GM21423 (cell line): ENCODE measurements around the gene CTNNA3.
"Not testable (repeated sequence)": the region's sequence is repeated elsewhere in the genome, so short reads cannot be mapped to it uniquely, and the experiment has no call there.

Source experiments
- ATAC-seq: cut with Tn5 transposase; IDR thresholded peaks from one replicate; pipeline ENCODE4 v1.9.1; 2021; ENCODE audit warnings: mild to moderate bottlenecking, moderate library complexity; ENCODE audit not compliant: unreplicated experiment

CTNNA3 gene

DNA sequence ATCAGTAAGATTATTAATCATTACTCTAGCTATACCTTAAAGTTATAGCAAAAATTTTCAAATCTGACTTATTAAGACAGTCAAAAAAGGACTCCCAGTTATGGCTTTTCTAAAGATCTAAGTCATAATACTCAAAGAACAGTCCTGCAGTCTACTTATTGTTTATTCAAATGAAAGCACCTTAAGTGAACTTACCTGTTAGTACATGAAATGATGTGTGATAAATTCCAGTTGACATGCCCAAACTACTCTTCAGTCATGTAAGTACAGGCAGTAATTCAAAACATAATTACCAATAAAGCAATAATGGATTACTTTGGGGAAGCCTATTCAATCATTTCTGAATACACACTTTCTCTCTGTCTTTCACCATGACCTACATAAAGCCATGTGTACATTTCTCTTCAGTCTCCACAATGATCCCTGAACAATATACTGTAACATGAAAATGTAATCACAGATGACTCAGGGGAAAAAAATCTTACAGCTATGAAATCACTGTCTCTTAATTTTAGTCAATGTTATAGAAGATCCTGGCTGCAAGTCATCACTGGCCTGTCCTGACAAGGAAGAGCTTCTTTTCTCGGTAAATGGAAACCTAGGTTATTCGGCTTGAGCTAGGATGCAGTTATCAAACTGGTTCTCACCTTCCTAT lies 1190.9 kb downstream of the CTNNA3 start:
- ATAC-seq = no peak

- no peak for ATAC-seq
Observed at GRCh38 chr10:66501356-66501755, 1194.6 kb downstream of the CTNNA3 start.

DNA sequence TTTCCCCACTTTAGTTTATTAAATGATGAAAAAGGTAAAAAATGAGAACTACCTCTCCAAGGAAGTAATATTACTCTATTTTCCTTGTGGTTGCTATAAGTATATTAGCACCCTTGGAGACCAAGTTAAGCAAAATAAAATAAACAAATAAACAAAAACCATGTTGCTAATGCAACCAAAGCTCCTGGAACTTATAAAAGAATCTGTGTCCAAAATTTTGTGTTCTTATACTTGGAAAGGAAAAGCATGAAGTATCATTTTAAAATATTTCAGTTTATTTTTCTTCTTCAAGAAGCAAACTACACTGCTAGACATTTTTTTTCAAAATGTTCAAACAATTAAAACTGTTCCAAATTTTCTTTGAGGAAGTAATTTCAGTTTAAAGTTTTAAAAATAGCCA lies 1212.0 kb downstream of the CTNNA3 start:
- ATAC-seq = no peak

DNA sequence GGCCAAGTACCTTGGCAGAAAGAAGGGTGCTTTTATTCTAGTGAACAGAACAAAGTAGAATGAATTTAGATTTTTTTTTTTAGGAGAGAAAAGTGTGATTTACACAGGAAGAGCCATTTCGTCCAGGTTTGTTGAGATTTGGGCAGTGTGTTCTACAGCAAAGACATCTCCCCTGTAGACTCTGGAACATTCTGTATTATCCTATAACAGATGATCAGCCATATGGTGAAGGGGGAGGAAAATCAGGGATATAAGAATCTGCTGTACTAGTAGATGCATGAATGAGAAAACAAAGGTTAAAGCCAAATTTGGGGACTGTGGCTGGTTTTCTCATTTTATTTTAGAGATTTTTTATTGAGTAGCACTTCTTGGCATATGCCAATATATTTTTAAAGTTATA lies 1223.8 kb downstream of the CTNNA3 start:
- ATAC-seq = no peak

DNA sequence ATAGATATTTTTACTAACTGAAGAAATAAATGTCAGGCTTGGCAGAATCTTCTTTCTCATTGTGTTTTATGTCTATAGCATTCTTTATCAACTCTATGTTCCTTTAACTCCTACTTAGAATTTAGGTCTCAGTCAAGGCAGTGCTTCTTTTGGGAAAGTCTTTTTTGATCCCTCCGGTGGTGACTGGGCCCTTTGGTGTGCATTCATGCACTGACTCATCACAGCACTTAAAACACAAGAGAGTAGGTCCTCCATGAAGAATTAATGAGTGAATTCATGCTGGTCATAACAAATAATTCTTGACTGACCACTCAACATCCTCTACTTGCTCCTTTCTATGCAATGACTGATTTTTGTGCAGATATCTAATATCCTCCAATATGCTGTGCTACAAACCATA lies 1229.0 kb downstream of the CTNNA3 start:
- ATAC-seq = no peak

DNA sequence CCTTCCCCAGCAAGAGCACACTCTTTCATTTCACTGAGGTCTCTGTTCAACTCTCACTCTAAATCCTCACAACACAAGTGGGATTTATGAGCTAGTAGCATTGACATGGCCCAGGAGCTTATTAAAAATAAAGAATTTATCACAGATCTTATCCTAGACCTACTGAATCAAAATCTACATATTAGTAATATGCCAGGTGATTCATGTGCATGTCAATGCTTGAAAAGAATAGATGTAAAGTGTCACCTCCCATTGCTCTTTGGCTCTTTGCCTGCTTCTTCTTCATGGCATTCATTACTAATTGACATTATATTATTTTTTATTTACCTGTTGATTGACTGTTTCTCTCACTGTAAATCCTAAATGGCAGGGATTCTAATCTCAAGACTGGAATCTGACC lies 1229.4 kb downstream of the CTNNA3 start:
- no peak for ATAC-seq

GRCh38 chr10:66463611-66464010 lies 1232.4 kb downstream of the CTNNA3 start:
- ATAC-seq = no peak

- no peak for ATAC-seq
Observed at GRCh38 chr10:66457629-66458028, 1238.4 kb downstream of the CTNNA3 start.

GRCh38 chr10:66455304-66455703 lies 1240.7 kb downstream of the CTNNA3 start:
- no peak for ATAC-seq

DNA sequence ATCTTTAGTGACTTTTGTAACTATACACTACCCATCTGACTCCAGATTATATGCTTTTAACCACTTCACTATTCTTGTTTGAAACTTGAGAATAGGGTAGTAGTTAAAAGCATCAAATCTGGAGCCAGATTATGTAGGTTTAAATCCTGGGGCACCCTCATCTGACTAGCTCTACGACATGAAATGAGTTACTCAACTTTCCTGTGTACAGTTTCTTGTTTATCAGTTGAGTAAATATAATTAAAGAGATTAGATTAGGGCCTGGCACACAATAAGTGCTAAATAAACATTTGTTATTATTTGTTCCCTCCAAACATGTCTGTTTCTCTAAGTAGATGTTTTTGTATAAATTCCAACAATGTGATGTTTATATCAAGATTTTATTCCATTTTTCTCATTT lies 1255.4 kb downstream of the CTNNA3 start:
- ATAC-seq = no peak

DNA sequence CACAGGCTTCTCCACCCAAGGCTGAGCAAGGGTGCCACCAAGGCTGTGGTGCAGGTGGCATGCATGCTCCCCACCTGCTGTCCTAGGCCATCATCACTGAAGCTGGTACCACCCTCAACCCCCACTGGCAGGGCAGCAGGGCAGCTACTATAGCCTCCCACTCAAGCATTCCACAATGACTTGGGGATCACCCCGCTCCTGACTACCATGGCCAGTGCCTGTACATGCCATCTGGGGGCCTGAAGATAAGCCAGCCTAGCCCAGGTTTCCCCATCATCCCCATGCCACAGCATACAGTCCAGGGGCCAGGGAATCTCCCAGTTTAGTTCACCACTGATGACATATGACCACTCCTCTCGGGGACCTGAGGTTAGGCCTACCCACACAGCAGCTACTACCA lies 1281.1 kb downstream of the CTNNA3 start:
- ATAC-seq = no peak

DNA sequence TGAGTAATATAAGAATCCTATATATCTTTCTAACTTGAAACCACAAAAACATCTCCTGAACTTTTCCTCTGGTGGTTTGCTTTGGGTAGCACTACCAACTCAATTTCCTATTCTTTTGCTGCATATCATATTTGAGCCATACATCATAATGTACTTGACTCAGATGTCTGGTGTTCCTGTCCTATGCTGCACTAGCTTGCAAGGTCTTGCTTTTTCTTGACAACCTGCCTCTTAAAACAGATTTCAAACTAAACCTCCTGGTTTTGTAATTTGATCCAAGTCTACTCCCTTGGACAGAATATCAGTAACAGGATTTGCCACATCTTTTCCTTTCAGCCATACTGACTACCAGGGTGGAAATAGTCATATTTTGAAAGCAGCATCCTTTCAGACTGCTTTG lies 1290.4 kb downstream of the CTNNA3 start:
- no peak for ATAC-seq

DNA sequence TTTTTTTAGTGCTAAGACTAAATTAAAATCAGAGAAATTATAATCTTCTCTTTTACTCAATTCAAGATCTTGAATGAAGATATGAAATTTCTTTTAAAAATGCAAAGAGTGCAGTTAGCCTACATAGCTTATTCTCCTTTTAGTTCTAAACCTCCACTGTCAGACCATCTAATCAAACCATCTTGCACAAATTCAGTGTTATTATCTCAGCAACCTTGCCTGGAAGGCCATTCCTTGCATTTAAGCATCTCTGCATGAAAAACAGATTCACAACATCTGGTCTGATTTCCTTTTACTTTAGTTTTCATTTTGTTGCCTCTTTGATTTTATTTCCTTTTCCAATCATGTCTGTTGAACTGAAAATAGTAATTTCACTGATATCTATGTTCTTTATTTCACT lies 1297.3 kb downstream of the CTNNA3 start:
- ATAC-seq = no peak

DNA sequence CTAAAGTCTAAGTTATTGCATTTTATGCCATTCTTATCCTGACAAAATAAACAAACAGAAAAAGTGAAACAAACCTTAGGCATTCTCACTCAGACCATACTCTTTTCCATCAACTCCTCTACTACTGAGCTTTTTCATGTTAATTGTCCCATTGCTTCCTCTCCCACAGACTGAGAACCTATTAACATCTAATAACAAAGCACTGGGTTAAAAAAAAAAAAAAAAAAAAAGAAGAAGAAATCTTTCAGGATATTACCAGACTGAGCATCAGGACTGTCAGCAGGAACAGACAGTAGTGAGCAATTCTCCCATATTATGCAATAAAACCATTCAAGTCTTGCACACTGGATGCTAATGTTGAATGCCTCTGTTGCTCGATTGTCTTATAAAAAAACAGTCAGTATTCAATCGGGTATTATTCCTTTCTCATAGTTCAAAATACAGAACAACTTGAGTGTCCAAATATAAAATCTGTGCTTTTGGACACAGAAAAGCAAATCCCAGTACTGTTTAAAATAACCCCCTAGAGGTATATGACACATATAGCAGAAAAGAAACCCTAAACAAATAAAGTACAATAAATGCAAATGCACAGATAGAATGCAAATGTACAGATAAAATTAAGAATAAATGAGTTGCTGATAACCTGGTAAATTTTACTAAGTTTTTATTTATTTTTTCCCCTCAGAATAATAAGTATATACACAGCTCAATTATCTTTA lies 1301.5 kb downstream of the CTNNA3 start:
- ATAC-seq = no peak

DNA sequence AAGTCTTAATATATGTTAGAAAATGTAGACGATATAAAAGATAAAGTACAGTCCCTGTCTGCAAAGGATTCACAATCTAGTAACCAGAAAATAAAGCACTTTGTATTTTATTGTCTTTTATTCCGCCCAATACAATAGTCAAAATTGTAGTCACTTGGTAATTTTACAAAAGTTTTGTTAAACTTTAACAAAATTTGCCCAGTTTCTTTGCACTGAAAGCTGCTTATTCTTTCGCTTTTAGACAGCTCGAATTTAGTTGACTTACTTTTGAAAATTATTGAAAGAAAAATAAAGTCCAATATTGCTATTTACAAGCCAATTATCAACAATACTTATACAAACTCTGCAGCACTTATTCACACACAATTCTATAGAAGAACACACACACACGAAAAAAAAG lies 1305.1 kb downstream of the CTNNA3 start:
- no peak for ATAC-seq

DNA sequence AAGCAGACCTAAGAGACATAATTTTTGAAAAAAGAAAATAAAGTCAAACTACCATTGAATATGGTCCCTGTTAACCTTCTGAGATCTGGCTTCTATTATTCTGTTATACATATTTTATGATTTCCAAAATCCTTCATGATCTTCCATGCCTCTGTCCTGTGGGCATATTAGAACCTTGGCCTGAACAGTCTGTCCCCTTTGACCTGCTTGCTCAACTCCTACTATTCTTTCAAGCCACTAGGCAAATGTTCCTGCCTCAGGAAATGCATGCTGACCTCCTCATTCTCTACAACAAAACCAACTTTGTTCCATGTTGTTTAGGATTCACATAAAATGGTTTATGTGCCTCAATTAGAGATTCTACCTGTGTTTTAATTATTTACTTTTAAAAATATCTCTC lies 1315.0 kb downstream of the CTNNA3 start:
- ATAC-seq = no peak

DNA sequence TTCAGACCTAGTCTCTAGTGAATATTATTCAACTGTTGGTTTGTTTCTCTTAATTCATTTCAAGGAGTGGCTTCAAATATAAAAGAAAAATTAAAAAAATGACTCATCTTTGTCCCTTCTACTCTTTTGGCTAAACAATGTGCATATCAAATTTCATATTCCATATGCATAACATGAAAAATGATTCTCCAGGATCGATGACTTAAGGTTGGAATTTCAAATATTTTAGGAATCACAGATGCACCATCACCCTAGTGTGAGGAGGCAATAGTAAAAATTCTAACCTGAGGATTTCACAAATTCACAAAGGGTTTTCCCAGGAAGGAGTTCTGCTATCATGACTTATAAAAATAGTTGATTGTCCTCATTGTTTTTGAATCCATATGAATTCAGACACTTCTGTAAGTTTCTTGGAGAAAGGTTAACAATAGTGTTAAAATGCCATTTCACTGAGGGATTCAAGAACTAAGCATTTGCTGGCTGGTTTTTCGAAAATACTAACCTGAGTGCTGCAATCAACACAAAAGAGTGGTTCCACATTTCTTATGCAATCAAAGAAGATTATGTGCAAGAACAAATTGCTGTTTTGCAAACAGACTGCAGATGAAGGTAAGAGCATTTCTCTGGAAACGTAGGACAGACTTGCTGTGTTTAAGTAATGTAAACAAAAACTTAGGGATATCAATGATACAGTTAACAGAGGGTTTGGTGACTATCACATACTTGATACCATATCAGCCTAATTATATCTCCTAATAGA lies 1317.7 kb downstream of the CTNNA3 start:
- no peak for ATAC-seq

- ATAC-seq = no peak
Observed at GRCh38 chr10:66368146-66368545, 1327.8 kb downstream of the CTNNA3 start.

- ATAC-seq = no peak
Observed at GRCh38 chr10:66366163-66366562, 1329.8 kb downstream of the CTNNA3 start.

- no peak for ATAC-seq
Observed at GRCh38 chr10:66365686-66366085, 1330.3 kb downstream of the CTNNA3 start.

GRCh38 chr10:66362522-66362921 lies 1333.5 kb downstream of the CTNNA3 start:
- no peak for ATAC-seq

GRCh38 chr10:66353822-66354221 lies 1342.2 kb downstream of the CTNNA3 start:
- not testable (repeated sequence) for ATAC-seq
